AG04450 (cell line): ENCODE data around the gene SMIM5. TPM values are rescaled to one million over a fixed set of nuclear protein-coding genes. Genes with fewer than 3 reads are reported as not detected.
"Not testable (repeated sequence)": the region's sequence is repeated elsewhere in the genome, so short reads cannot be mapped to it uniquely, and the experiment has no call there.

Experiments
- CTCF ChIA-PET: fragments of 300-600, 350-600 bp; formaldehyde crosslinking; extraction: SDS; loops from one replicate; lab custom pipeline; 2022; ENCODE audit warnings: antibody characterized with exemption, inconsistent platforms; lab: Charles Lee
- POLR2A ChIA-PET: fragments of 350-600 bp; formaldehyde crosslinking; extraction: SDS; loops from one replicate; lab custom pipeline; 2021; ENCODE audit warnings: antibody characterized with exemption, inconsistent platforms; lab: Yijun Ruan, JAX
- DNase-seq: peaks from one replicate; pipeline ENCODE4 v3.0.0-alpha.2; 2011; ENCODE audit warnings: low read depth, low spot score
- H3K27ac ChIP-seq: one replicate; pipeline ENCODE4 v1.5.1; 2012; ENCODE audit warnings: low read depth, low read length, control low read depth
- H3K27me3 ChIP-seq: one replicate; pipeline ENCODE4 v1.6.0; 2012; ENCODE audit warnings: low read length; ENCODE audit not compliant: control insufficient read depth, insufficient read depth
- H3K4me3 ChIP-seq: 2 replicates; pipeline ENCODE4 v1.5.1; 2011; ENCODE audit warnings: mild to moderate bottlenecking, low read depth, low read length, control low read depth
- H3K9me3 ChIP-seq: 2 replicates; pipeline ENCODE4 v1.5.1; 2012; ENCODE audit warnings: low read length; ENCODE audit not compliant: control insufficient read depth, insufficient read depth
- CTCF ChIP-seq: IDR thresholded peaks from 2 replicates; pipeline ENCODE4 v1.5.1; 2011; ENCODE audit warnings: low read depth, low read length, control low read depth, inconsistent platforms
- polyA plus RNA-seq: library from polyadenylated mRNA; depleted of rRNA; stranded (reverse); fragments of >200 nt; gene quantifications from 2 replicates; pipeline ENCODE4 v1.2.3, GENCODE V29; 2011

The SMIM5 gene
- polyA plus RNA-seq, 1 experiment: not detected

- ChIA-PET CTCF (interaction anchor here (1.1 kb wide), 1 partner anchor 41 kb away, joined by 3 read pairs; the partner anchor contains the start of gene SMIM5), POLR2A (no interaction called here)
- TF ChIP-seq CTCF: no peak
- DNase-seq: no peak
- peaks cover 4% of the 10 kb centered on the region; the same call in 1 of the 2 replicates for H3K9me3 ChIP-seq
- no peak overlapping the region for H3K27ac ChIP-seq
- peaks cover 39% of the 10 kb centered on the region for H3K27me3 ChIP-seq
- H3K4me3 ChIP-seq: no peak overlapping the region
Measured at GRCh38 chr17:75591722-75592302, 41.4 kb upstream of the SMIM5 start.

GRCh38 chr17:75592348-75593020 is 40.8 kb upstream of the SMIM5 start:
- Histone ChIP-seq H3K27me3 (peaks cover 32% of the 10 kb centered on the region), H3K4me3 (no peak overlapping the region), H3K9me3 (peaks cover 4% of the 10 kb centered on the region; the same call in 1 of the 2 replicates), H3K27ac (no peak overlapping the region)
- no peak for DNase-seq
- ChIA-PET CTCF (no interaction called here), POLR2A (no interaction called here)
- TF ChIP-seq CTCF: no peak

- H3K9me3 ChIP-seq, CTCF ChIA-PET, POLR2A ChIA-PET, H3K4me3 ChIP-seq, DNase-seq, H3K27ac ChIP-seq: not testable (repeated sequence)
- H3K27me3 ChIP-seq: peaks cover 24% of the 10 kb centered on the region
Measured at GRCh38 chr17:75593430-75593829, 39.8 kb upstream of the SMIM5 start.

GRCh38 chr17:75594499-75595283 is 38.5 kb upstream of the SMIM5 start:
- ChIA-PET CTCF (no interaction called here), POLR2A (no interaction called here)

More at GRCh38 chr17:75594499-75595283, 38.5 kb upstream of the SMIM5 start:
- TF ChIP-seq CTCF: no peak
- Histone ChIP-seq H3K27me3 (peaks cover 20% of the 10 kb centered on the region), H3K4me3 (no peak overlapping the region), H3K9me3 (no peaks in the 10 kb centered on the region; the same call in 1 of the 2 replicates), H3K27ac (no peak overlapping the region)
- no peak for DNase-seq
